Neural cell (in vitro differentiated cells): Measurements from ENCODE around the gene TMEM117. TPM values are rescaled to one million over a fixed set of nuclear protein-coding genes. Genes with fewer than 3 reads are reported as not detected.

Experiments
- H2AFZ ChIP-seq: fragments of 200-600, 300-800 bp; sonication (generic), shearing (Covaris generic); 2 replicates; pipeline ENCODE4 v1.6.0; 2014; ENCODE audit warnings: low read depth, mild to moderate bottlenecking, antibody characterized with exemption, low read length, moderate library complexity
- H3F3A ChIP-seq: fragments of 200-600 bp; shearing (Covaris generic); 2 replicates; pipeline ENCODE4 v1.6.1; 2016; ENCODE audit warnings: mild to moderate bottlenecking, moderate library complexity, mixed read lengths, antibody characterized with exemption, low read length; ENCODE audit not compliant: insufficient read depth, poor library complexity, severe bottlenecking
- H3K27ac ChIP-seq: fragments of 200-600, 300-800 bp; sonication (generic), shearing (Covaris generic); 2 replicates; pipeline ENCODE4 v1.5.1; 2014; ENCODE audit warnings: mild to moderate bottlenecking, low read length, moderate library complexity
- H3K27me3 ChIP-seq: fragments of 300-800, 200-600 bp; sonication (generic), shearing (Covaris generic); 2 replicates; pipeline ENCODE4 v1.6.0; 2014; ENCODE audit warnings: mild to moderate bottlenecking, low read depth, low read length, moderate library complexity; ENCODE audit not compliant: insufficient read depth
- H3K36me3 ChIP-seq: fragments of 300-800, 200-600 bp; sonication (generic), shearing (Covaris generic); 2 replicates; pipeline ENCODE4 v1.5.1; 2014; ENCODE audit warnings: mild to moderate bottlenecking, antibody characterized with exemption, low read length, moderate library complexity; ENCODE audit not compliant: insufficient read depth
- H3K4me2 ChIP-seq: fragments of 300-800, 200-600 bp; sonication (generic), shearing (Covaris generic); 2 replicates; pipeline ENCODE4 v1.6.0; 2014; ENCODE audit warnings: mild to moderate bottlenecking, low read length
- H3K4me3 ChIP-seq: fragments of 300-800, 200-600 bp; sonication (generic), shearing (Covaris generic); 2 replicates; pipeline ENCODE4 v1.5.1; 2014; ENCODE audit warnings: mild to moderate bottlenecking, low read length, moderate library complexity
- H3K79me2 ChIP-seq: fragments of 200-600 bp; shearing (Covaris generic); replicated peaks from 2 replicates; pipeline ENCODE4 v1.6.0; 2014; ENCODE audit warnings: mild to moderate bottlenecking, low read length, moderate library complexity; ENCODE audit not compliant: insufficient read depth
- H3K9ac ChIP-seq: fragments of 300-800, 200-600 bp; sonication (generic), shearing (Covaris generic); 2 replicates; pipeline ENCODE4 v1.6.1; 2016; ENCODE audit warnings: mild to moderate bottlenecking, low read length, mixed read lengths
- H3K9me2 ChIP-seq: fragments of 200-600 bp; shearing (Covaris generic); 2 replicates; pipeline ENCODE4 v1.6.1; 2016; ENCODE audit warnings: mild to moderate bottlenecking, low read length, mixed read lengths; ENCODE audit not compliant: insufficient read depth
- H3K9me3 ChIP-seq: fragments of 200-600, 300-800 bp; sonication (generic), shearing (Covaris generic); 2 replicates; pipeline ENCODE4 v1.6.1; 2016; ENCODE audit warnings: mild to moderate bottlenecking, mixed run types, low read length, moderate library complexity, mixed read lengths
- H4K20me1 ChIP-seq: fragments of 200-600 bp; shearing (Covaris generic); 2 replicates; pipeline ENCODE4 v1.6.1; 2016; ENCODE audit warnings: mild to moderate bottlenecking, mixed run types; ENCODE audit not compliant: insufficient read depth
- CTCF ChIP-seq: fragments of 450-650 bp; IDR thresholded peaks from 2 replicates; pipeline ENCODE4 v1.5.1; 2014; ENCODE audit warnings: antibody characterized with exemption, mild to moderate bottlenecking, moderate library complexity; ENCODE audit not compliant: poor library complexity, severe bottlenecking
- EP300 ChIP-seq: fragments of 450-650 bp; conservative IDR thresholded peaks from 2 replicates; pipeline ENCODE4 v1.6.1; 2014; ENCODE audit warnings: antibody characterized with exemption, mild to moderate bottlenecking, moderate library complexity; ENCODE audit not compliant: poor library complexity, severe bottlenecking
- EZH2 ChIP-seq: fragments of 200-600, 300-800 bp; shearing (Covaris generic), sonication (generic); IDR thresholded peaks from 2 replicates; pipeline ENCODE4 v1.6.1; 2014; ENCODE audit warnings: antibody characterized with exemption, low read length, borderline replicate concordance, mild to moderate bottlenecking; ENCODE audit not compliant: insufficient read depth, poor library complexity, severe bottlenecking
- MXI1 ChIP-seq: fragments of 450-650 bp; conservative IDR thresholded peaks from 2 replicates; pipeline ENCODE4 v1.6.1; 2014; ENCODE audit warnings: antibody characterized with exemption, mild to moderate bottlenecking; ENCODE audit not compliant: poor library complexity, severe bottlenecking
- POLR2AphosphoS5 ChIP-seq: IDR thresholded peaks from 2 replicates; pipeline ENCODE4 v1.6.1; 2012
- RAD21 ChIP-seq: fragments of 450-650 bp; conservative IDR thresholded peaks from 2 replicates; pipeline ENCODE4 v1.6.1; 2014; ENCODE audit warnings: antibody characterized with exemption, mild to moderate bottlenecking, moderate library complexity
- SMC3 ChIP-seq: fragments of 450-650 bp; conservative IDR thresholded peaks from 2 replicates; pipeline ENCODE4 v1.6.1; 2014; ENCODE audit warnings: antibody characterized with exemption, mild to moderate bottlenecking, moderate library complexity; ENCODE audit not compliant: poor library complexity
- TAF1 ChIP-seq: IDR thresholded peaks from 2 replicates; pipeline ENCODE4 v1.6.1; 2012; ENCODE audit warnings: low read depth
- polyA plus RNA-seq: library from polyadenylated mRNA; depleted of rRNA; stranded (reverse); fragments of >200 nt; gene quantifications from 2 replicates; pipeline ENCODE4 v1.2.3, GENCODE V29; 2014
- TF ChIP-seq, protein P1 (sequence below): IDR thresholded peaks from 2 replicates; pipeline ENCODE4 v1.6.1; 2012; ENCODE audit warnings: borderline replicate concordance

TMEM117 gene
- polyA plus RNA-seq, 1 donor from 2014 or later, result 5.3 TPM

- no peaks in the 10 kb centered on the region for H3K79me2 ChIP-seq
Observed at GRCh38 chr12:43789941-43790340, 45.9 kb upstream of the TMEM117 start.

DNA sequence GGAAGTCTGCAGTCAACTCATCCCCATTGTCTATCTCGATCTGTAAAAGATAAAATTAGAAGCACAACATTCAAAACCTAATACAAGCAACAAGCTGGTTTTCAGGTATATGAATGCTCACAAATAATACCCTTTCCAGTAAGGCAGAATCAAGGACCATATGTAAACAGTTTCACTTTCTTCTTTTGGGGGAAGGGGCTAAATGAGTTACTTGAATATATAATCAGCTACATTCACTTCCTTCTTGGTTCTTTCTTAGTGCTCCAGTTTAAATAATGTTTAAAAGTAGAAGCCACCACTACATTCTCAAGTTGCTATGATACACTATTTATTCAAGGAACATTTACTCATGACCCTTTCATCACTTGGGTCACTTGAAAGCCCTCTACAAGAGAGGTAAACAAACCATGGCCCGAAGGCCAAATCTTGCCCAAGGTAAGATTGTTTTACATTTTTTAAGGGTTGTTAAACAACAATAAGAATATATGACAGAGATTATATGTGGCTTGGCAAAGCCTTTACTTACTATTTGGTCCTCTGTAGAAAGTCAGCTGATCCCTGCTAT, 40.1 kb upstream of the TMEM117 start:
- no peak overlapping the region for H2AFZ ChIP-seq
- H3K9me3 ChIP-seq, result no peaks in the 10 kb centered on the region
- no peak overlapping the region for H3K27ac ChIP-seq
- H3K4me2 ChIP-seq, result no peak overlapping the region
- H3K36me3 ChIP-seq, result no peaks in the 10 kb centered on the region
- no peaks in the 10 kb centered on the region for H3K27me3 ChIP-seq
- no peaks in the 10 kb centered on the region for H4K20me1 ChIP-seq
- H3K4me3 ChIP-seq, result no peak overlapping the region
- H3K9ac ChIP-seq, result no peak overlapping the region
- H3K79me2 ChIP-seq, result no peaks in the 10 kb centered on the region
- no peaks in the 10 kb centered on the region for H3F3A ChIP-seq
- no peaks in the 10 kb centered on the region for H3K9me2 ChIP-seq
- TF ChIP-seq TAF1 (no peak), CTCF (no peak), EZH2 (no peak), SMC3 (no peak), POLR2AphosphoS5 (no peak), EP300 (no peak), RAD21 (no peak)
- TF ChIP-seq, protein P1, sequence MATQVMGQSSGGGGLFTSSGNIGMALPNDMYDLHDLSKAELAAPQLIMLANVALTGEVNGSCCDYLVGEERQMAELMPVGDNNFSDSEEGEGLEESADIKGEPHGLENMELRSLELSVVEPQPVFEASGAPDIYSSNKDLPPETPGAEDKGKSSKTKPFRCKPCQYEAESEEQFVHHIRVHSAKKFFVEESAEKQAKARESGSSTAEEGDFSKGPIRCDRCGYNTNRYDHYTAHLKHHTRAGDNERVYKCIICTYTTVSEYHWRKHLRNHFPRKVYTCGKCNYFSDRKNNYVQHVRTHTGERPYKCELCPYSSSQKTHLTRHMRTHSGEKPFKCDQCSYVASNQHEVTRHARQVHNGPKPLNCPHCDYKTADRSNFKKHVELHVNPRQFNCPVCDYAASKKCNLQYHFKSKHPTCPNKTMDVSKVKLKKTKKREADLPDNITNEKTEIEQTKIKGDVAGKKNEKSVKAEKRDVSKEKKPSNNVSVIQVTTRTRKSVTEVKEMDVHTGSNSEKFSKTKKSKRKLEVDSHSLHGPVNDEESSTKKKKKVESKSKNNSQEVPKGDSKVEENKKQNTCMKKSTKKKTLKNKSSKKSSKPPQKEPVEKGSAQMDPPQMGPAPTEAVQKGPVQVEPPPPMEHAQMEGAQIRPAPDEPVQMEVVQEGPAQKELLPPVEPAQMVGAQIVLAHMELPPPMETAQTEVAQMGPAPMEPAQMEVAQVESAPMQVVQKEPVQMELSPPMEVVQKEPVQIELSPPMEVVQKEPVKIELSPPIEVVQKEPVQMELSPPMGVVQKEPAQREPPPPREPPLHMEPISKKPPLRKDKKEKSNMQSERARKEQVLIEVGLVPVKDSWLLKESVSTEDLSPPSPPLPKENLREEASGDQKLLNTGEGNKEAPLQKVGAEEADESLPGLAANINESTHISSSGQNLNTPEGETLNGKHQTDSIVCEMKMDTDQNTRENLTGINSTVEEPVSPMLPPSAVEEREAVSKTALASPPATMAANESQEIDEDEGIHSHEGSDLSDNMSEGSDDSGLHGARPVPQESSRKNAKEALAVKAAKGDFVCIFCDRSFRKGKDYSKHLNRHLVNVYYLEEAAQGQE, result no peak

More at GRCh38 chr12:43789941-43790340, 45.9 kb upstream of the TMEM117 start:
- Histone ChIP-seq H3K4me3 (no peak overlapping the region), H3K9me3 (no peaks in the 10 kb centered on the region), H3K36me3 (no peaks in the 10 kb centered on the region), H2AFZ (no peak overlapping the region), H3K27ac (no peak overlapping the region), H3K4me2 (no peak overlapping the region), H3K9me2 (no peaks in the 10 kb centered on the region), H3F3A (no peaks in the 10 kb centered on the region), H4K20me1 (no peaks in the 10 kb centered on the region), H3K9ac (no peak overlapping the region), H3K27me3 (no peaks in the 10 kb centered on the region)
- TF ChIP-seq MXI1 (no peak), SMC3 (no peak), POLR2AphosphoS5 (no peak), TAF1 (no peak), EP300 (no peak), EZH2 (no peak), CTCF (no peak), RAD21 (no peak)
- TF ChIP-seq, protein P1, result no peak
